ENCODE results near the gene MCTP2.

Gene MCTP2

GRCh38 chr15:94266789-94267188 is 35.4 kb downstream of the MCTP2 start:
- TF ChIP-seq NFIC (IDR thresholded peaks at IDR 0.05) (no peak), TAF1 (IDR thresholded peaks at IDR 0.05; ENCODE audit: low read depth) (no peak), RAD21 (IDR thresholded peaks at IDR 0.05; ENCODE audit: low read depth) (no peak), YY1 (IDR thresholded peaks at IDR 0.05; ENCODE audit: low read depth) (no peak), CEBPB (IDR thresholded peaks at IDR 0.05) (no peak), USF1 (IDR thresholded peaks at IDR 0.05) (no peak), ZBTB7A (IDR thresholded peaks at IDR 0.05; ENCODE audit: low read depth) (no peak), REST (IDR thresholded peaks at IDR 0.05; ENCODE audit: low read depth) (no peak), FOXM1 (IDR thresholded peaks at IDR 0.05; ENCODE audit: borderline replicate concordance, low read depth) (no peak), MAX (IDR thresholded peaks at IDR 0.05) (no peak), TCF12 (IDR thresholded peaks at IDR 0.05; ENCODE audit: low read depth) (no peak)

GRCh38 chr15:94269954-94270353 is 38.6 kb downstream of the MCTP2 start:
- TF ChIP-seq EP300 (IDR thresholded peaks at IDR 0.05; ENCODE audit: borderline replicate concordance), result no peak

- TF ChIP-seq CREB1 (IDR thresholded peaks at IDR 0.05; ENCODE audit: low read depth) (no peak), TCF12 (IDR thresholded peaks at IDR 0.05; ENCODE audit: low read depth) (no peak), USF1 (IDR thresholded peaks at IDR 0.05) (no peak), TEAD4 (IDR thresholded peaks at IDR 0.05) (no peak), ZBTB7A (IDR thresholded peaks at IDR 0.05; ENCODE audit: low read depth) (no peak), YY1 (IDR thresholded peaks at IDR 0.05; ENCODE audit: low read depth) (no peak)
Observed at GRCh38 chr15:94270570-94270969, 39.2 kb downstream of the MCTP2 start.

GRCh38 chr15:94272251-94272898 is 41.0 kb downstream of the MCTP2 start:
- TF ChIP-seq ZBTB7A (IDR thresholded peaks at IDR 0.05; ENCODE audit: low read depth) (no peak), YY1 (IDR thresholded peaks at IDR 0.05; ENCODE audit: low read depth) (no peak)

- no peak for TF ChIP-seq TAF1 (IDR thresholded peaks at IDR 0.05; ENCODE audit: low read depth)
- no peak for TF ChIP-seq NFIC (IDR thresholded peaks at IDR 0.05)
- TF ChIP-seq ZBTB7A (IDR thresholded peaks at IDR 0.05; ENCODE audit: low read depth), result no peak
- no peak for TF ChIP-seq YY1 (IDR thresholded peaks at IDR 0.05; ENCODE audit: low read depth)
- no peak for TF ChIP-seq EGR1 (IDR thresholded peaks at IDR 0.05)
- TF ChIP-seq FOXM1 (IDR thresholded peaks at IDR 0.05; ENCODE audit: borderline replicate concordance, low read depth), result no peak
- TF ChIP-seq REST (IDR thresholded peaks at IDR 0.05; ENCODE audit: low read depth), result no peak
Observed at GRCh38 chr15:94273826-94274225, 42.5 kb downstream of the MCTP2 start.

- TF ChIP-seq TCF12 (IDR thresholded peaks at IDR 0.05; ENCODE audit: low read depth) (no peak), FOXM1 (IDR thresholded peaks at IDR 0.05; ENCODE audit: borderline replicate concordance, low read depth) (no peak), ZBTB7A (IDR thresholded peaks at IDR 0.05; ENCODE audit: low read depth) (no peak), REST (IDR thresholded peaks at IDR 0.05; ENCODE audit: low read depth) (no peak), RAD21 (IDR thresholded peaks at IDR 0.05; ENCODE audit: low read depth) (no peak), TEAD4 (IDR thresholded peaks at IDR 0.05) (no peak), USF1 (IDR thresholded peaks at IDR 0.05) (no peak), TAF1 (IDR thresholded peaks at IDR 0.05; ENCODE audit: low read depth) (no peak), NFIC (IDR thresholded peaks at IDR 0.05) (no peak)
Observed at GRCh38 chr15:94274745-94275144, 43.4 kb downstream of the MCTP2 start.
